ENCODE results near the gene TWSG1. TPM values are rescaled to one million over a fixed set of nuclear protein-coding genes. Genes with fewer than 3 reads are reported as not detected.

TWSG1 gene
- total and polyA plus RNA-seq, 4 experiments from 2014 or later = 4.1 to 6.0 (median 5.0) TPM

GRCh38 chr18:9436206-9436929, 101.8 kb downstream of the TWSG1 start:
- Histone ChIP-seq H3K27ac (ENCODE audit: low read depth, low read length) (no peak overlapping the region), H3K4me1 (ENCODE audit: insufficient read depth, low read length) (no peaks in the 10 kb centered on the region), H3K9me3 (ENCODE audit: control insufficient read depth in 1 of 2, low read length in 2 of 2) (no peaks in the 10 kb centered on the region), H3K36me3 (ENCODE audit: insufficient read depth, low read length) (no peaks in the 10 kb centered on the region), H3K4me3 (ENCODE audit: low read length in 2 of 2) (no peak overlapping the region), H3K27me3 (ENCODE audit: insufficient read depth, low read length) (no peaks in the 10 kb centered on the region)
- ChIA-PET CTCF (ENCODE audit: partially characterized antibody) (no interaction called here), POLR2A (ENCODE audit: partially characterized antibody) (no interaction called here)
- Mint-ChIP-seq H3K27me3 (peaks cover 6 to 7% of the 10 kb centered on the region in 2 donors), H3K4me3 (no peak overlapping the region), H3K9me3 (no peaks in the 10 kb centered on the region), H3K36me3 (no peaks in the 10 kb centered on the region), H3K4me1 (no peaks in the 10 kb centered on the region), H3K27ac (no peak overlapping the region)
- no peak for DNase-seq
- intact Hi-C loops (cut with micrococcal nuclease) = no loop called here

- no peaks in the 10 kb centered on the region for H3K4me1 Mint-ChIP-seq
- Histone ChIP-seq H3K27ac (ENCODE audit: low read depth, low read length) (no peak overlapping the region), H3K4me1 (ENCODE audit: insufficient read depth, low read length) (no peaks in the 10 kb centered on the region), H3K36me3 (ENCODE audit: insufficient read depth, low read length) (no peaks in the 10 kb centered on the region), H3K27me3 (ENCODE audit: insufficient read depth, low read length) (no peaks in the 10 kb centered on the region), H3K9me3 (ENCODE audit: control insufficient read depth in 1 of 2, low read length in 2 of 2) (no peaks in the 10 kb centered on the region), H3K4me3 (ENCODE audit: low read length in 2 of 2) (no peak overlapping the region)
- H3K27ac Mint-ChIP-seq = no peak overlapping the region
- ChIA-PET CTCF (ENCODE audit: partially characterized antibody) (no interaction called here), POLR2A (ENCODE audit: partially characterized antibody) (no interaction called here)
- no peak overlapping the region for H3K4me3 Mint-ChIP-seq
- no peaks in the 10 kb centered on the region for H3K36me3 Mint-ChIP-seq
- DNase-seq = no peak
- intact Hi-C loops (cut with micrococcal nuclease) = no loop called here
- H3K27me3 Mint-ChIP-seq = peaks cover 6 to 7% of the 10 kb centered on the region in 2 donors
- no peaks in the 10 kb centered on the region for H3K9me3 Mint-ChIP-seq
These were observed 102.5 kb downstream of the TWSG1 start for GRCh38 chr18:9437021-9437437.

- POLR2A ChIA-PET (ENCODE audit: partially characterized antibody) = no interaction called here
- Histone ChIP-seq H3K36me3 (ENCODE audit: insufficient read depth, low read length) (no peaks in the 10 kb centered on the region), H3K4me1 (ENCODE audit: insufficient read depth, low read length) (no peaks in the 10 kb centered on the region), H3K4me3 (ENCODE audit: low read length in 2 of 2) (no peak overlapping the region), H3K27me3 (ENCODE audit: insufficient read depth, low read length) (no peaks in the 10 kb centered on the region), H3K27ac (ENCODE audit: low read depth, low read length) (no peak overlapping the region), H3K9me3 (ENCODE audit: control insufficient read depth in 1 of 2, low read length in 2 of 2) (no peaks in the 10 kb centered on the region)
- Mint-ChIP-seq H3K27ac (no peak overlapping the region), H3K36me3 (no peaks in the 10 kb centered on the region), H3K9me3 (no peaks in the 10 kb centered on the region), H3K27me3 (peaks cover 6 to 7% of the 10 kb centered on the region in 2 donors), H3K4me1 (no peaks in the 10 kb centered on the region), H3K4me3 (no peak overlapping the region)
- intact Hi-C loops (cut with micrococcal nuclease) = no loop called here
- no peak for DNase-seq
- CTCF ChIA-PET (ENCODE audit: partially characterized antibody) = no interaction called here
These were observed 103.1 kb downstream of the TWSG1 start for GRCh38 chr18:9437672-9438071.

- H3K4me3 ChIP-seq (ENCODE audit: low read length in 2 of 2) = no peak overlapping the region
- no peaks in the 10 kb centered on the region for H3K4me1 ChIP-seq (ENCODE audit: insufficient read depth, low read length)
- no peak overlapping the region for H3K27ac ChIP-seq (ENCODE audit: low read depth, low read length)
- Mint-ChIP-seq H3K4me3 (no peak overlapping the region), H3K27ac (no peak overlapping the region), H3K27me3 (peaks cover 1 to 4% of the 10 kb centered on the region in 2 donors), H3K9me3 (peaks cover 0 to 5% (median 0%) of the 10 kb centered on the region in 8 donors), H3K36me3 (no peaks in the 10 kb centered on the region), H3K4me1 (no peaks in the 10 kb centered on the region)
- CTCF ChIA-PET (ENCODE audit: partially characterized antibody) = no interaction called here
- no peaks in the 10 kb centered on the region for H3K36me3 ChIP-seq (ENCODE audit: insufficient read depth, low read length)
- no peaks in the 10 kb centered on the region for H3K9me3 ChIP-seq (ENCODE audit: control insufficient read depth in 1 of 2, low read length in 2 of 2)
- intact Hi-C loops (cut with micrococcal nuclease) = no loop called here
- H3K27me3 ChIP-seq (ENCODE audit: insufficient read depth, low read length) = no peaks in the 10 kb centered on the region
- DNase-seq = no peak
- POLR2A ChIA-PET (ENCODE audit: partially characterized antibody) = interaction anchor here (0.6 kb wide), 1 partner anchor 128 kb away, joined by 3 read pairs; no protein-coding TSS in a partner anchor
These were observed 106.5 kb downstream of the TWSG1 start for GRCh38 chr18:9441061-9441460.

GRCh38 chr18:9444549-9444948, 110.0 kb downstream of the TWSG1 start:
- DNase-seq = no peak
- peaks cover 2 to 25% (median 10%) of the 10 kb centered on the region in 8 donors for H3K9me3 Mint-ChIP-seq
- no peaks in the 10 kb centered on the region for H3K4me1 Mint-ChIP-seq
- Histone ChIP-seq H3K4me1 (ENCODE audit: insufficient read depth, low read length) (no peaks in the 10 kb centered on the region), H3K36me3 (ENCODE audit: insufficient read depth, low read length) (no peaks in the 10 kb centered on the region), H3K9me3 (ENCODE audit: control insufficient read depth in 1 of 2, low read length in 2 of 2) (no peaks in the 10 kb centered on the region), H3K4me3 (ENCODE audit: low read length in 2 of 2) (no peak overlapping the region), H3K27me3 (ENCODE audit: insufficient read depth, low read length) (peaks cover under 1% of the 10 kb centered on the region), H3K27ac (ENCODE audit: low read depth, low read length) (no peak overlapping the region)
- ChIA-PET CTCF (ENCODE audit: partially characterized antibody) (no interaction called here), POLR2A (ENCODE audit: partially characterized antibody) (no interaction called here)
- no peak overlapping the region for H3K4me3 Mint-ChIP-seq
- no peak overlapping the region for H3K27ac Mint-ChIP-seq
- H3K36me3 Mint-ChIP-seq = peaks cover 0 to 3% of the 10 kb centered on the region in 2 donors
- peaks cover 4 to 5% of the 10 kb centered on the region in 2 donors for H3K27me3 Mint-ChIP-seq
- intact Hi-C loops (cut with micrococcal nuclease) = no loop called here

GRCh38 chr18:9446839-9447238, 112.3 kb downstream of the TWSG1 start:
- Histone ChIP-seq H3K27ac (ENCODE audit: low read depth, low read length) (no peak overlapping the region), H3K4me1 (ENCODE audit: insufficient read depth, low read length) (no peaks in the 10 kb centered on the region), H3K36me3 (ENCODE audit: insufficient read depth, low read length) (no peaks in the 10 kb centered on the region), H3K9me3 (ENCODE audit: control insufficient read depth in 1 of 2, low read length in 2 of 2) (no peaks in the 10 kb centered on the region), H3K27me3 (ENCODE audit: insufficient read depth, low read length) (peaks cover 3% of the 10 kb centered on the region), H3K4me3 (ENCODE audit: low read length in 2 of 2) (no peak overlapping the region)
- DNase-seq = no peak
- POLR2A ChIA-PET (ENCODE audit: partially characterized antibody) = no interaction called here
- intact Hi-C loops (cut with micrococcal nuclease) = no loop called here
- H3K27ac Mint-ChIP-seq = no peak overlapping the region
- H3K9me3 Mint-ChIP-seq = peaks cover 2 to 25% (median 10%) of the 10 kb centered on the region in 8 donors
- H3K27me3 Mint-ChIP-seq = peaks cover 12 to 16% of the 10 kb centered on the region in 2 donors
- peaks cover 0 to 3% of the 10 kb centered on the region in 2 donors for H3K36me3 Mint-ChIP-seq
- no peak overlapping the region for H3K4me3 Mint-ChIP-seq
- H3K4me1 Mint-ChIP-seq = no peaks in the 10 kb centered on the region
- CTCF ChIA-PET (ENCODE audit: partially characterized antibody) = no interaction called here

- Histone ChIP-seq H3K4me3 (ENCODE audit: low read length in 2 of 2) (no peak overlapping the region), H3K27ac (ENCODE audit: low read depth, low read length) (no peak overlapping the region)
- POLR2A ChIA-PET (ENCODE audit: partially characterized antibody) = no interaction called here
These were observed 112.8 kb downstream of the TWSG1 start for GRCh38 chr18:9447334-9447733.

More at GRCh38 chr18:9447334-9447733, 112.8 kb downstream of the TWSG1 start:
- intact Hi-C loops (cut with micrococcal nuclease) = no loop called here
- Mint-ChIP-seq H3K4me3 (no peak overlapping the region), H3K27ac (no peak overlapping the region), H3K27me3 (peaks cover 12 to 16% of the 10 kb centered on the region in 2 donors), H3K36me3 (peaks cover 0 to 3% of the 10 kb centered on the region in 2 donors), H3K4me1 (no peaks in the 10 kb centered on the region), H3K9me3 (peaks cover 2 to 25% (median 10%) of the 10 kb centered on the region in 8 donors)
- H3K27me3 ChIP-seq (ENCODE audit: insufficient read depth, low read length) = peaks cover 3% of the 10 kb centered on the region
- CTCF ChIA-PET (ENCODE audit: partially characterized antibody) = no interaction called here
- H3K36me3 ChIP-seq (ENCODE audit: insufficient read depth, low read length) = no peaks in the 10 kb centered on the region
- no peak for DNase-seq
- H3K4me1 ChIP-seq (ENCODE audit: insufficient read depth, low read length) = no peaks in the 10 kb centered on the region
- H3K9me3 ChIP-seq (ENCODE audit: control insufficient read depth in 1 of 2, low read length in 2 of 2) = no peaks in the 10 kb centered on the region
